T-helper 1 cell treated with Interleukin-12 subunit alpha and Interleukin-12 subunit beta and Interleukin-4 antibody, amounts not matched to agents 30 ng/mL and 1 ng/mL, for 36 hours (primary cell): ENCODE measurements around the gene GPER1. TPM values are rescaled to one million over a fixed set of nuclear protein-coding genes. Genes with fewer than 3 reads are reported as not detected.
"Not testable (repeated sequence)": the region's sequence is repeated elsewhere in the genome, so short reads cannot be mapped to it uniquely, and the experiment has no call there.

Experiments used
- intact Hi-C: fragments of 100-400 bp; cut with micrococcal nuclease; formaldehyde crosslinking; loops from one replicate; pipeline ENCODE4 v1.15.1; 2024
- total RNA-seq: library from RNA; stranded (reverse); gene quantifications from 2 replicates; pipeline ENCODE4 v1.2.3, GENCODE V29; 2022

The GPER1 gene
- total RNA-seq, 1 donor from 2014 or later: not detected

GRCh38 chr7:1065585-1066241 is 22.2 kb upstream of the GPER1 start:
- intact Hi-C loops: loop anchor here (1.0 to 2.0 kb wide), 6 partner anchors 10 to 157 kb away; partner anchors contain the start of gene COX19

- intact Hi-C loops: no loop called here
Observed at GRCh38 chr7:1066242-1066588, 21.7 kb upstream of the GPER1 start.

- intact Hi-C loops: no loop called here
Observed at GRCh38 chr7:1068013-1068412, 19.9 kb upstream of the GPER1 start.

GRCh38 chr7:1068619-1069018 is 19.3 kb upstream of the GPER1 start:
- intact Hi-C loops: no loop called here

- intact Hi-C loops: no loop called here
Observed at GRCh38 chr7:1070544-1071011, 17.3 kb upstream of the GPER1 start.

- intact Hi-C loops: no loop called here
Observed at GRCh38 chr7:1071731-1072254, 16.1 kb upstream of the GPER1 start.

GRCh38 chr7:1073142-1073977 is 14.6 kb upstream of the GPER1 start:
- intact Hi-C loops: no loop called here

GRCh38 chr7:1074018-1074417 is 13.9 kb upstream of the GPER1 start:
- intact Hi-C loops: not testable (repeated sequence)

GRCh38 chr7:1074593-1075431 is 13.1 kb upstream of the GPER1 start:
- intact Hi-C loops: no loop called here

GRCh38 chr7:1076184-1077072 is 11.5 kb upstream of the GPER1 start:
- intact Hi-C loops: no loop called here

- intact Hi-C loops: no loop called here
Observed at GRCh38 chr7:1078519-1078918, 9.4 kb upstream of the GPER1 start.

- intact Hi-C loops: no loop called here
Observed at GRCh38 chr7:1078985-1079384, 8.9 kb upstream of the GPER1 start.

GRCh38 chr7:1079546-1079945 is 8.4 kb upstream of the GPER1 start:
- intact Hi-C loops: no loop called here

- intact Hi-C loops: no loop called here
Observed at GRCh38 chr7:1080252-1080920, 7.5 kb upstream of the GPER1 start.

- intact Hi-C loops: no loop called here
Observed at GRCh38 chr7:1080921-1081255, 7.0 kb upstream of the GPER1 start.

GRCh38 chr7:1081336-1081735 is 6.6 kb upstream of the GPER1 start:
- intact Hi-C loops: no loop called here

GRCh38 chr7:1081931-1082401 is 5.9 kb upstream of the GPER1 start:
- intact Hi-C loops: no loop called here

GRCh38 chr7:1083729-1084657 is 3.9 kb upstream of the GPER1 start:
- intact Hi-C loops: no loop called here

- intact Hi-C loops: no loop called here
Observed at GRCh38 chr7:1085266-1085665, 2.6 kb upstream of the GPER1 start.
